H1 (cell line): Measurements from ENCODE around the gene HSPA1B. TPM values are rescaled to one million over a fixed set of nuclear protein-coding genes. Genes with fewer than 3 reads are reported as not detected.
A peak's percentile ranks its signal among the peaks of the same experiment; 100 is the strongest.
"Not testable (repeated sequence)": the region's sequence is repeated elsewhere in the genome, so short reads cannot be mapped to it uniquely, and the experiment has no call there.

Source experiments
- CTCF ChIA-PET: fragments of 300-600 bp; sonication (Branson Sonifier 250); formaldehyde crosslinking; loops from one replicate; lab custom pipeline; 2021; ENCODE audit not compliant: partially characterized antibody; lab: Charles Lee
- POLR2A ChIA-PET: fragments of 300-600 bp; sonication (Branson Sonifier 250); formaldehyde crosslinking; loops from one replicate; lab custom pipeline; 2021; ENCODE audit warnings: inconsistent platforms; ENCODE audit not compliant: partially characterized antibody; lab: Charles Lee
- DNase-seq, 2 experiments: peaks; one replicate each; pipeline versions ENCODE4 v3.0.0 to v3.0.0-alpha.2; 2010 to 2022; ENCODE audit warnings: low spot score in 2 of 2, low read depth in 1 of 2, mixed read lengths in 1 of 2
- FAIRE-seq: peaks from 2 replicates; lab custom pipeline; 2011; peaks lifted over from hg19 to GRCh38; lab: Jason Lieb, UNC
- H2AFZ ChIP-seq: 2 replicates; pipeline ENCODE4 v1.8.1; 2012; ENCODE audit warnings: low read length, inconsistent platforms
- H2AK5ac ChIP-seq: 2 replicates; pipeline ENCODE4 v1.6.1; 2013; ENCODE audit warnings: low read depth, low read length
- H2BK120ac ChIP-seq: replicated peaks from 2 replicates; pipeline ENCODE3; 2013; ENCODE audit warnings: low read depth, low read length, inconsistent platforms
- H2BK12ac ChIP-seq: 2 replicates; pipeline ENCODE4 v1.6.1; 2013; ENCODE audit warnings: low read depth, low read length
- H2BK15ac ChIP-seq: 2 replicates; pipeline ENCODE4 v1.6.1; 2013; ENCODE audit warnings: low read length
- H2BK20ac ChIP-seq: 2 replicates; pipeline ENCODE4 v1.6.1; 2013; ENCODE audit warnings: low read length
- H2BK5ac ChIP-seq: 2 replicates; pipeline ENCODE4 v1.6.1; 2013; ENCODE audit warnings: low read depth, low read length
- H3K14ac ChIP-seq: 2 replicates; pipeline ENCODE4 v1.6.1; 2013; ENCODE audit warnings: inconsistent platforms; ENCODE audit not compliant: insufficient read length
- H3K18ac ChIP-seq: 2 replicates; pipeline ENCODE4 v1.6.1; 2013; ENCODE audit warnings: low read length; ENCODE audit errors: extremely low read depth
- H3K23ac ChIP-seq: 2 replicates; pipeline ENCODE4 v1.6.1; 2013; ENCODE audit warnings: inconsistent platforms; ENCODE audit not compliant: insufficient read length
- H3K23me2 ChIP-seq: 2 replicates; pipeline ENCODE4 v1.6.1; 2013; ENCODE audit warnings: low read depth, low read length
- H3K27ac ChIP-seq: 2 replicates; pipeline ENCODE4 v1.6.1; 2011; ENCODE audit warnings: low read depth, low read length, inconsistent platforms
- H3K27me3 ChIP-seq, 4 experiments: replicated peaks in 1 of 4; 1 replicate in 1 of 4; 2 replicates in 3 of 4; pipeline versions ENCODE4 v1.6.1 to v1.8.1; 2011 to 2013; ENCODE audit warnings: low read length in 3 of 4, mild to moderate bottlenecking in 3 of 4, inconsistent platforms in 2 of 4, mixed read lengths in 2 of 4, moderate library complexity in 1 of 4; ENCODE audit not compliant: control insufficient read depth in 3 of 4, insufficient read depth in 3 of 4; ENCODE audit errors: extremely low read depth in 1 of 4
- H3K36me3 ChIP-seq, 4 experiments: 2 replicates each; pipeline versions ENCODE4 v1.6.1 to v1.8.1; 2011 to 2013; ENCODE audit warnings: mild to moderate bottlenecking in 4 of 4, low read length in 3 of 4, moderate library complexity in 2 of 4, control low read depth in 1 of 4, inconsistent platforms in 1 of 4; ENCODE audit not compliant: insufficient read depth in 4 of 4, control insufficient read depth in 2 of 4
- H3K4ac ChIP-seq: replicated peaks from 2 replicates; pipeline ENCODE3; 2013; ENCODE audit warnings: low read length, low read depth, mixed read lengths, inconsistent platforms; ENCODE audit not compliant: insufficient read length
- H3K4me1 ChIP-seq, 4 experiments: replicated peaks in 1 of 4; 1 replicate in 1 of 4; 2 replicates in 3 of 4; pipeline versions ENCODE4 v1.6.1 to v1.8.1; 2011 to 2013; ENCODE audit warnings: low read length in 3 of 4, inconsistent platforms in 2 of 4, mixed read lengths in 1 of 4; ENCODE audit not compliant: insufficient read depth in 4 of 4, control insufficient read depth in 3 of 4
- H3K4me2 ChIP-seq, 2 experiments: 2 replicates each; pipeline versions ENCODE4 v1.6.1 to v1.8.1; 2011 to 2013; ENCODE audit warnings: low read depth in 2 of 2, low read length in 2 of 2, control low read depth in 1 of 2, inconsistent platforms in 1 of 2, mild to moderate bottlenecking in 1 of 2; ENCODE audit not compliant: insufficient read depth in 1 of 2
- H3K4me3 ChIP-seq, 4 experiments: fragments of 200-600, 300-600 bp in 1 of 4; sonication (generic), shearing (Covaris generic), sonication (Bioruptor Twin) in 1 of 4; 2 replicates each; pipeline versions ENCODE4 v1.5.1 to v1.8.1; 2011 to 2016; ENCODE audit warnings: low read length in 4 of 4, low read depth in 3 of 4, control low read depth in 2 of 4, inconsistent platforms in 2 of 4, mild to moderate bottlenecking in 2 of 4, mixed read lengths in 1 of 4, moderate library complexity in 1 of 4; ENCODE audit not compliant: insufficient read depth in 2 of 4; ENCODE audit errors: extremely low read depth in 1 of 4
- H3K56ac ChIP-seq: replicated peaks from 2 replicates; pipeline ENCODE3; 2013; ENCODE audit warnings: low read depth, mild to moderate bottlenecking, mixed read lengths, low read length, inconsistent platforms; ENCODE audit not compliant: insufficient read length
- H3K79me1 ChIP-seq: 2 replicates; pipeline ENCODE4 v1.6.1; 2013; ENCODE audit warnings: low read depth, low read length, control low read depth
- H3K79me2 ChIP-seq, 2 experiments: 2 replicates each; pipeline versions ENCODE4 v1.6.1 to v1.8.1; 2012 to 2013; ENCODE audit warnings: low read length in 2 of 2, mild to moderate bottlenecking in 2 of 2, inconsistent platforms in 1 of 2; ENCODE audit not compliant: insufficient read depth in 2 of 2, control insufficient read depth in 1 of 2
- H3K9ac ChIP-seq, 4 experiments: replicated peaks in 1 of 4; 1 replicate in 1 of 4; 2 replicates in 3 of 4; pipeline versions ENCODE4 v1.6.1 to v1.8.1; 2011 to 2013; ENCODE audit warnings: low read depth in 3 of 4, low read length in 3 of 4, control low read depth in 2 of 4, mild to moderate bottlenecking in 2 of 4, moderate library complexity in 2 of 4, inconsistent platforms in 1 of 4; ENCODE audit errors: extremely low read depth in 1 of 4
- H3K9me3 ChIP-seq, 2 experiments: 2 replicates each; pipeline versions ENCODE4 v1.6.1 to v1.8.1; 2012 to 2013; ENCODE audit warnings: mild to moderate bottlenecking in 2 of 2, moderate library complexity in 2 of 2, control low read depth in 1 of 2, inconsistent platforms in 1 of 2, low read depth in 1 of 2, low read length in 1 of 2, mixed read lengths in 1 of 2; ENCODE audit not compliant: insufficient read depth in 2 of 2
- H4K20me1 ChIP-seq, 2 experiments: replicated peaks in 1 of 2; 2 replicates each; pipeline versions ENCODE3 to v1.8.1; 2011 to 2013; ENCODE audit warnings: inconsistent platforms in 2 of 2, low read length in 2 of 2, mild to moderate bottlenecking in 1 of 2; ENCODE audit not compliant: insufficient read depth in 2 of 2, control insufficient read depth in 1 of 2
- H4K5ac ChIP-seq: 2 replicates; pipeline ENCODE4 v1.6.1; 2013; ENCODE audit warnings: low read length, low read depth, mixed read lengths, inconsistent platforms; ENCODE audit not compliant: insufficient read length
- H4K8ac ChIP-seq: 2 replicates; pipeline ENCODE4 v1.8.0; 2013; ENCODE audit warnings: mild to moderate bottlenecking, moderate library complexity, low read length, inconsistent platforms; ENCODE audit not compliant: insufficient read depth; ENCODE audit errors: extremely low read depth
- H4K91ac ChIP-seq: replicated peaks from 2 replicates; pipeline ENCODE3; 2013; ENCODE audit warnings: low read length, mixed read lengths, inconsistent platforms; ENCODE audit not compliant: insufficient read length
- E2F6 ChIP-seq: IDR thresholded peaks from 2 replicates; pipeline ENCODE4 v1.6.1; 2012; ENCODE audit warnings: inconsistent platforms
- WGBS, 2 experiments: shearing (Covaris generic) in 1 of 2; methylation state at CpG; one replicate each; pipeline versions ENCODE4 v1.1.6 to v1.1.7; 2013 to 2015; ENCODE audit warnings: low lambda C conversion rate in 2 of 2, mixed read lengths in 2 of 2, inconsistent platforms in 1 of 2, low coverage in 1 of 2, missing lambda C conversion rate in 1 of 2; ENCODE audit not compliant: insufficient replicate concordance in 2 of 2, insufficient coverage in 1 of 2, insufficient read length in 1 of 2; ENCODE audit errors: extremely low coverage in 1 of 2, missing lambda C conversion rate in 1 of 2; 5-methylcytosine and 5-hydroxymethylcytosine counted together
- polyA plus RNA-seq, 7 experiments: library from polyadenylated mRNA; depleted of rRNA in 3 of 7; stranded (reverse) in 5 of 7; unstranded in 2 of 7; fragments of >200 nt in 5 of 7; fragments of 200-250 nt in 2 of 7; gene quantifications; 1 replicate in 5 of 7; 2 replicates in 1 of 7; 4 replicates in 1 of 7; pipeline versions ENCODE4 v1.2.1 to v1.2.3, GENCODE V29; 2011 to 2013; ENCODE audit warnings: missing spikeins in 2 of 7, mixed read lengths in 2 of 7
- total RNA-seq: library from RNA; stranded (reverse); fragmentation: NEBNext Ultra II Directional; extraction: Animal tissue kit (Norgen Biotek cat#: 25700); gene quantifications from 2 replicates; pipeline ENCODE4 v1.2.1, GENCODE V29; 2021

The HSPA1B gene
- total and polyA plus RNA-seq, 2 of the 8 experiments (the other 6 are each of a cell fraction or from before 2014, with no cell fraction given) = 36.6 to 76.6 TPM

- H3K4me2 ChIP-seq = peak overlapping the region; percentile 7 to 34; a peak in 2 of 4 replicates
These were observed 24.6 kb downstream of the HSPA1B start for GRCh38 chr6:31851980-31852718.

More at GRCh38 chr6:31851980-31852718, 24.6 kb downstream of the HSPA1B start:
- not testable (repeated sequence) for H3K79me1 ChIP-seq, DNase-seq, H3K4ac ChIP-seq, H3K56ac ChIP-seq, H2BK20ac ChIP-seq, H3K4me1 ChIP-seq, H3K27ac ChIP-seq, H4K91ac ChIP-seq, H2AFZ ChIP-seq, H3K23ac ChIP-seq, H2BK120ac ChIP-seq, H3K23me2 ChIP-seq, H3K4me3 ChIP-seq, H4K8ac ChIP-seq, H2BK5ac ChIP-seq, H4K20me1 ChIP-seq, H2AK5ac ChIP-seq, H3K27me3 ChIP-seq, FAIRE-seq, H3K36me3 ChIP-seq, H2BK15ac ChIP-seq, H3K18ac ChIP-seq, H4K5ac ChIP-seq, H3K9me3 ChIP-seq, H3K79me2 ChIP-seq, H3K14ac ChIP-seq, H2BK12ac ChIP-seq, H3K9ac ChIP-seq
- 85% methylated on average over 21 of the region's 35 CpGs; no CpG with 5 or more reads in 1 of the 2 experiments for WGBS, 2 experiments
- POLR2A ChIA-PET = interaction anchor here (0.6 to 12.6 kb wide), 6 partner anchors 9 to 702 kb away, joined by 3 to 189 read pairs (median 8); partner anchors contain the start of gene NEU1
- CTCF ChIA-PET = interaction anchor here (1.2 to 1.3 kb wide), 2 partner anchors 10 to 22 kb away, joined by 4 to 5 read pairs; partner anchors contain the start of gene NEU1
- peak; percentile 56; the same call in 1 of the 2 replicates for TF ChIP-seq E2F6
